Endothelial cell (in vitro differentiated cells): ENCODE measurements around the gene ZNF664. TPM values are rescaled to one million over a fixed set of nuclear protein-coding genes. Genes with fewer than 3 reads are reported as not detected.

Experiments
- DNase-seq: peaks from one replicate; pipeline ENCODE4 v3.0.0; 2021; ENCODE audit warnings: low spot score
- H3K27ac Mint-ChIP-seq: one replicate; pipeline ENCODE4 v1.8.0; 2021; ENCODE audit warnings: mixed read lengths, inconsistent platforms; ENCODE audit not compliant: unreplicated experiment
- H3K27me3 Mint-ChIP-seq: one replicate; pipeline ENCODE4 v1.8.0; 2021; ENCODE audit warnings: mild to moderate bottlenecking, moderate library complexity, mixed read lengths, inconsistent platforms; ENCODE audit not compliant: unreplicated experiment
- H3K36me3 Mint-ChIP-seq: one replicate; pipeline ENCODE4 v1.8.0; 2021; ENCODE audit warnings: mild to moderate bottlenecking, low read depth, mixed read lengths, inconsistent platforms; ENCODE audit not compliant: unreplicated experiment
- H3K4me1 Mint-ChIP-seq: one replicate; pipeline ENCODE4 v1.8.0; 2021; ENCODE audit warnings: mild to moderate bottlenecking, mixed read lengths, inconsistent platforms; ENCODE audit not compliant: unreplicated experiment
- H3K4me3 Mint-ChIP-seq: one replicate; pipeline ENCODE4 v1.8.0; 2021; ENCODE audit warnings: mild to moderate bottlenecking, mixed read lengths, inconsistent platforms; ENCODE audit not compliant: unreplicated experiment
- H3K9me3 Mint-ChIP-seq: one replicate; pipeline ENCODE4 v1.8.0; 2021; ENCODE audit warnings: mixed read lengths, inconsistent platforms; ENCODE audit not compliant: unreplicated experiment
- CTCF ChIP-seq: fragments of 200-600 bp; sonication (generic); IDR thresholded peaks from one replicate; pipeline ENCODE4 v1.5.0; 2021; ENCODE audit warnings: antibody characterized with exemption; ENCODE audit not compliant: unreplicated experiment
- total RNA-seq: library from RNA; stranded (reverse); fragmentation: NEBNext Ultra II Directional; extraction: Animal tissue kit (Norgen Biotek cat#: 25700); gene quantifications from one replicate; pipeline ENCODE4 v1.2.1, GENCODE V29; 2021; ENCODE audit not compliant: unreplicated experiment

The ZNF664 gene
- total RNA-seq, 1 donor from 2014 or later: 119 TPM

- Mint-ChIP-seq H3K27me3 (peaks cover 10% of the 10 kb centered on the region), H3K9me3 (peaks cover 8% of the 10 kb centered on the region), H3K36me3 (peaks cover 43% of the 10 kb centered on the region), H3K4me3 (peak overlapping the region; percentile 70), H3K27ac (no peak overlapping the region), H3K4me1 (peaks cover 4% of the 10 kb centered on the region)
- TF ChIP-seq CTCF: no peak
- DNase-seq: no peak
These were observed 35.1 kb upstream of the ZNF664 start for GRCh38 chr12:123937707-123938591.

GRCh38 chr12:123938679-123939480 is 34.1 kb upstream of the ZNF664 start:
- peak; percentile 29 for DNase-seq
- no peak for TF ChIP-seq CTCF
- no peak overlapping the region for H3K4me3 Mint-ChIP-seq
- H3K36me3 Mint-ChIP-seq: peaks cover 44% of the 10 kb centered on the region
- peaks cover 8% of the 10 kb centered on the region for H3K9me3 Mint-ChIP-seq
- H3K4me1 Mint-ChIP-seq: peaks cover 4% of the 10 kb centered on the region
- peaks cover 10% of the 10 kb centered on the region for H3K27me3 Mint-ChIP-seq
- H3K27ac Mint-ChIP-seq: no peak overlapping the region

- peaks cover 10% of the 10 kb centered on the region for H3K27me3 Mint-ChIP-seq
- H3K36me3 Mint-ChIP-seq: peaks cover 47% of the 10 kb centered on the region
- H3K9me3 Mint-ChIP-seq: peaks cover 8% of the 10 kb centered on the region
- H3K4me3 Mint-ChIP-seq: no peak overlapping the region
- H3K4me1 Mint-ChIP-seq: peaks cover 4% of the 10 kb centered on the region
- no peak overlapping the region for H3K27ac Mint-ChIP-seq
- DNase-seq: no peak
- TF ChIP-seq CTCF: no peak
These were observed 33.0 kb upstream of the ZNF664 start for GRCh38 chr12:123939716-123940626.

GRCh38 chr12:123940627-123940966 is 32.4 kb upstream of the ZNF664 start:
- H3K9me3 Mint-ChIP-seq: peaks cover 8% of the 10 kb centered on the region
- no peak overlapping the region for H3K4me3 Mint-ChIP-seq
- peaks cover 10% of the 10 kb centered on the region for H3K27me3 Mint-ChIP-seq
- H3K36me3 Mint-ChIP-seq: peaks cover 47% of the 10 kb centered on the region
- no peak overlapping the region for H3K27ac Mint-ChIP-seq
- no peak for TF ChIP-seq CTCF
- no peak for DNase-seq
- H3K4me1 Mint-ChIP-seq: peaks cover 4% of the 10 kb centered on the region
